GM20000 (cell line): ENCODE results near the gene EFNA1.

ENCODE experiments used
- DNase-seq: peaks from one replicate; pipeline ENCODE4 v3.0.0; 2012; ENCODE audit warnings: low spot score
- TF ChIP-seq, protein P1 (sequence below): IDR thresholded peaks from 2 replicates; pipeline ENCODE4 v1.5.1; 2012; ENCODE audit warnings: mild to moderate bottlenecking, control low read depth; ENCODE audit errors: extremely low read depth, missing control alignments

EFNA1 gene

GRCh38 chr1:155182052-155182550 lies 54.4 kb downstream of the EFNA1 start:
- no peak for DNase-seq
- TF ChIP-seq, protein P1, sequence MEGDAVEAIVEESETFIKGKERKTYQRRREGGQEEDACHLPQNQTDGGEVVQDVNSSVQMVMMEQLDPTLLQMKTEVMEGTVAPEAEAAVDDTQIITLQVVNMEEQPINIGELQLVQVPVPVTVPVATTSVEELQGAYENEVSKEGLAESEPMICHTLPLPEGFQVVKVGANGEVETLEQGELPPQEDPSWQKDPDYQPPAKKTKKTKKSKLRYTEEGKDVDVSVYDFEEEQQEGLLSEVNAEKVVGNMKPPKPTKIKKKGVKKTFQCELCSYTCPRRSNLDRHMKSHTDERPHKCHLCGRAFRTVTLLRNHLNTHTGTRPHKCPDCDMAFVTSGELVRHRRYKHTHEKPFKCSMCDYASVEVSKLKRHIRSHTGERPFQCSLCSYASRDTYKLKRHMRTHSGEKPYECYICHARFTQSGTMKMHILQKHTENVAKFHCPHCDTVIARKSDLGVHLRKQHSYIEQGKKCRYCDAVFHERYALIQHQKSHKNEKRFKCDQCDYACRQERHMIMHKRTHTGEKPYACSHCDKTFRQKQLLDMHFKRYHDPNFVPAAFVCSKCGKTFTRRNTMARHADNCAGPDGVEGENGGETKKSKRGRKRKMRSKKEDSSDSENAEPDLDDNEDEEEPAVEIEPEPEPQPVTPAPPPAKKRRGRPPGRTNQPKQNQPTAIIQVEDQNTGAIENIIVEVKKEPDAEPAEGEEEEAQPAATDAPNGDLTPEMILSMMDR, result no peak

GRCh38 chr1:155183775-155184221 lies 56.1 kb downstream of the EFNA1 start:
- no peak for DNase-seq
- TF ChIP-seq, protein P1, result no peak

- peak; percentile 11 for DNase-seq
- TF ChIP-seq, protein P1, result no peak
These were observed 56.7 kb downstream of the EFNA1 start for GRCh38 chr1:155184351-155184811.
